A549 treated with RU486 at 1 μM for 4 hours (cell line): ENCODE results near the gene DCN. TPM values are rescaled to one million over a fixed set of nuclear protein-coding genes. Genes with fewer than 3 reads are reported as not detected.

ENCODE experiments used
- total RNA-seq: library from RNA; stranded (reverse); fragments of 200-300 nt; extraction: Qiagen RNA extraction; gene quantifications from 5 replicates; pipeline ENCODE4 v1.2.3, GENCODE V29; 2022; ENCODE audit warnings: low read depth

DCN gene, protein sequence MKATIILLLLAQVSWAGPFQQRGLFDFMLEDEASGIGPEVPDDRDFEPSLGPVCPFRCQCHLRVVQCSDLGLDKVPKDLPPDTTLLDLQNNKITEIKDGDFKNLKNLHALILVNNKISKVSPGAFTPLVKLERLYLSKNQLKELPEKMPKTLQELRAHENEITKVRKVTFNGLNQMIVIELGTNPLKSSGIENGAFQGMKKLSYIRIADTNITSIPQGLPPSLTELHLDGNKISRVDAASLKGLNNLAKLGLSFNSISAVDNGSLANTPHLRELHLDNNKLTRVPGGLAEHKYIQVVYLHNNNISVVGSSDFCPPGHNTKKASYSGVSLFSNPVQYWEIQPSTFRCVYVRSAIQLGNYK
- not detected in 5 replicates for total RNA-seq

DNA sequence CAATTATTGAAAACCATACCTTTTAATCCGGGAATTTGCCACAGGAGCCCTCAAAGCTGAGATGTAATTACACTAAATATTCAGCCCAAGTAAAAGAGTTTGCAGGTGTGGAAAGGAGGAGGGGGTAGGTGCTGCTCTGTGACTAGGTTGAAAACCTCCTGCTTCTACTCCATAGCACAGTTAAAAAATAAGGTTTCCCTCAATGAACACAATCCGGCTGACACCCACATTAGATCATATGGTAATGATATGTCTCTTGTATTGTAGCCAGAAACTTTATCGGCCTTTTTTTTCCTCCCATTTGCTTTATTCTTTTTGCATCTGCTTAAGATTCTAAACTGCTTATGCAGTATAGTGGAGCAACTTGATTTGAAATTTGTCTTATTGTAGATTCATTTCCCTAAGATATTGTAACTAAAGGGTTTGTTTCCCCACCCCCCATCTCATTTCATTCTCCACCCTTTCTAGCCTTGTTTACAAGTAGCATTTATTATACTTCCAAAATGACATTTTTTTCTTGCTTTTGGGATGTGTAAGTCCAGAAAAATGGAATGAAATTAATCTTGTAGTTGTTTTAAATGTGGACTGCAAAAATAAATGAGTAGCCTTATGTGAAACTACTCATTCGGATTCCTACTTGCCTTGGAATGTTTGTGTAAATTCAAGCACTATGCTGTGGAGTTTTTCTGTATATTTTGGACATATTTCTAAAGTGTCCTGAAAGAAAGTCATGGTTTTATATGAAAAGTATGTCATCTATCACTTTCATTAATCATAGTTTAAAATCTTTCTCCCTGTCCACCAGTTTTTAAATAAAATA, at the start of gene DCN:
Gene DCN, minus strand, starts transcription at position 182 of the 820 bp plus-strand sequence. CDS start 4,265 bp downstream, outside the sequence.

DNA sequence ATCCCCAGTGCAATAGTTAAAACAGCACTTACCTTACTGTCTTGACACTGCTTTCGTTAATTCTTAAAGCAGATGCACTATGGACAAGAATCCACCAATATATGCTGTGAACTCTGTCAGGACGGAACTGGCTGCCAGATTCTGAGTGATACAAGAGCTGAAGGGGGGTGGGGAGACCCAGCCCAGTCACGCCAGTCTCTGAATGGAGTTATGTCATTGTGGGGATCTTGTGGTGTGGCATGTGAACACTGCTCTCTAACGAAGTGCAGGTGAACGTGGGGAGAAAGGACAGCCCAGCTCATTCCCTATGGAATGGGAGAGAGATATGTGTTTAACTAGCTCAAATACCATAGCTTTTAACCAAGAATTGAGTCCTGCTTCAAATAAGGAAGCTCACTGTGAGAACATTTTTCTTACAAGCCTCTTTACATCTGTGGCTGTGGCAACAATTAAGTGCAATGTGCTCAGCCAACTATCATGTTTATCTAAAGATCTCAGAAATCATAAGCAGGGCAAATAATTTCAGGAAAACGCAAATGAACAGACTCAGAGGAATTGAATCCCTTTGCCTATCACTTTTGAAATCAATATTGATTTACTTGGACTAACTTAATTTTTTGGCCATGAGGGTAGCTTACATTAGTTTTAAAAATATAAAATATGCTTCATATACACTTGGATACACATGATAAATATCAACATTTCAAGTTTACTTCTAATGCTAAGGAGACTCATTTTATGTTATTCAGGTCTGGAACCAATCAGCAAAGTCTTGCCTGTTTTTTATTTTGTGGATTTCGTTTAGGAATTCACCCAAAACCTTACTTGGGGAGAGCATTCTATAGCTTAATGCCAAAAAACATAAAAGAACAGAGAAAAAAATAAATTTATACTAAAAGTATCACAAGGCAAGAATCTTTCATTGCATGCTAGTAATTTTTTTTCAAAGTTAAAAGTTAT, 71.0 kb downstream of the DCN start, which contains the start of gene LUM:
Gene LUM, minus strand, starts transcription at position 129 of the 960 bp plus-strand sequence. CDS start 2,515 bp downstream, outside the sequence.

Other genes with a start within 250 kb of the DCN start
- gene CCER1, start 227.6 kb downstream of the DCN start, total RNA-seq, result not detected in 5 replicates
- gene EPYC, start 177.8 kb downstream of the DCN start, total RNA-seq, result not detected in 5 replicates
- gene KERA, start 124.8 kb downstream of the DCN start, total RNA-seq, result not detected in 5 replicates
- gene LUM, start 71.3 kb downstream of the DCN start, total RNA-seq, result 0.14 to 0.25 TPM (median 0.24 TPM) in 5 replicates